Measurements from ENCODE around the gene TMA7B.

The TMA7B gene

GRCh38 chr22:39959640-39960447 is at the start of gene TMA7B:
Gene TMA7B (plus strand): TSS chr22:39960397. CDS start chr22:39964375, 3,978 bp downstream.
- DNase-seq (ENCODE audit: low read depth in 2 of 2): no peak

- no peak for DNase-seq (ENCODE audit: low read depth in 2 of 2)
Observed at GRCh38 chr22:39910876-39911613, 49.2 kb upstream of the TMA7B start.

GRCh38 chr22:39913321-39913720 is 46.9 kb upstream of the TMA7B start:
- no peak for DNase-seq (ENCODE audit: low read depth in 2 of 2)

- DNase-seq (ENCODE audit: low read depth in 2 of 2): no peak
Observed at GRCh38 chr22:39913886-39914285, 46.3 kb upstream of the TMA7B start.

GRCh38 chr22:39914584-39914983 is 45.6 kb upstream of the TMA7B start:
- DNase-seq (ENCODE audit: low read depth in 2 of 2): no peak

GRCh38 chr22:39915295-39915726 is 44.9 kb upstream of the TMA7B start:
- no peak for DNase-seq (ENCODE audit: low read depth in 2 of 2)

GRCh38 chr22:39916496-39916895 is 43.7 kb upstream of the TMA7B start:
- no peak for DNase-seq (ENCODE audit: low read depth in 2 of 2)

GRCh38 chr22:39917197-39917643 is 43.0 kb upstream of the TMA7B start:
- no peak for DNase-seq (ENCODE audit: low read depth in 2 of 2)

- DNase-seq (ENCODE audit: low read depth in 2 of 2): no peak
Observed at GRCh38 chr22:39917776-39918495, 42.3 kb upstream of the TMA7B start.

GRCh38 chr22:39920134-39920743 is 40.0 kb upstream of the TMA7B start:
- DNase-seq (ENCODE audit: low read depth in 2 of 2): peak; percentile 45 to 48

- no peak for DNase-seq (ENCODE audit: low read depth in 2 of 2)
Observed at GRCh38 chr22:39923696-39924095, 36.5 kb upstream of the TMA7B start.

- DNase-seq (ENCODE audit: low read depth in 2 of 2): no peak
Observed at GRCh38 chr22:39924286-39924685, 35.9 kb upstream of the TMA7B start.

- DNase-seq (ENCODE audit: low read depth in 2 of 2): no peak
Observed at GRCh38 chr22:39925273-39925672, 34.9 kb upstream of the TMA7B start.

- DNase-seq (ENCODE audit: low read depth in 2 of 2): no peak
Observed at GRCh38 chr22:39925909-39926679, 34.1 kb upstream of the TMA7B start.

GRCh38 chr22:39926753-39927152 is 33.4 kb upstream of the TMA7B start:
- DNase-seq (ENCODE audit: low read depth in 2 of 2): no peak

GRCh38 chr22:39927544-39927943 is 32.7 kb upstream of the TMA7B start:
- no peak for DNase-seq (ENCODE audit: low read depth in 2 of 2)

GRCh38 chr22:39928536-39929520 is 31.4 kb upstream of the TMA7B start:
- no peak for DNase-seq (ENCODE audit: low read depth in 2 of 2)

- DNase-seq (ENCODE audit: low read depth in 2 of 2): no peak
Observed at GRCh38 chr22:39931251-39931650, 28.9 kb upstream of the TMA7B start.

- DNase-seq (ENCODE audit: low read depth in 2 of 2): no peak
Observed at GRCh38 chr22:39932166-39932565, 28.0 kb upstream of the TMA7B start.

Measured in stimulated activated CD4-positive, alpha-beta T cell treated with anti-CD3 and anti-CD28 coated beads, Interleukin-1b, Interleukin-23, amount 100 ng/mL, for 4 hours (primary cell).